Measurements from ENCODE around the gene CR1L.
"Not testable (repeated sequence)": the region's sequence is repeated elsewhere in the genome, so short reads cannot be mapped to it uniquely, and the experiment has no call there.

CR1L gene

GRCh38 chr1:207745285-207745684 lies 100.4 kb downstream of the CR1L start:
- in situ Hi-C loops (cut with MboI; ENCODE audit: low pct_unique_long_range_greater_than_20kb, low sequenced_read_pairs, unreplicated experiment) = no loop called here
- no peak for TF ChIP-seq CTCF (IDR thresholded peaks at IDR 0.05; ENCODE audit: extremely low read depth, insufficient read depth, missing control alignments)
- no peak for DNase-seq (ENCODE audit: low spot score)

GRCh38 chr1:207745839-207746767 lies 101.2 kb downstream of the CR1L start:
- in situ Hi-C loops (cut with MboI; ENCODE audit: low pct_unique_long_range_greater_than_20kb, low sequenced_read_pairs, unreplicated experiment) = no loop called here
- TF ChIP-seq CTCF (IDR thresholded peaks at IDR 0.05; ENCODE audit: extremely low read depth, insufficient read depth, missing control alignments) = no peak
- no peak for DNase-seq (ENCODE audit: low spot score)

- no peak for TF ChIP-seq CTCF (IDR thresholded peaks at IDR 0.05; ENCODE audit: extremely low read depth, insufficient read depth, missing control alignments)
- in situ Hi-C loops (cut with MboI; ENCODE audit: low pct_unique_long_range_greater_than_20kb, low sequenced_read_pairs, unreplicated experiment) = no loop called here
- DNase-seq (ENCODE audit: low spot score) = no peak
Measured at GRCh38 chr1:207747627-207748492, 102.9 kb downstream of the CR1L start.

- DNase-seq (ENCODE audit: low spot score) = no peak
- no peak for TF ChIP-seq CTCF (IDR thresholded peaks at IDR 0.05; ENCODE audit: extremely low read depth, insufficient read depth, missing control alignments)
- in situ Hi-C loops (cut with MboI; ENCODE audit: low pct_unique_long_range_greater_than_20kb, low sequenced_read_pairs, unreplicated experiment) = no loop called here
Measured at GRCh38 chr1:207748737-207749528, 104.0 kb downstream of the CR1L start.

- in situ Hi-C loops (cut with MboI; ENCODE audit: low pct_unique_long_range_greater_than_20kb, low sequenced_read_pairs, unreplicated experiment) = no loop called here
- DNase-seq (ENCODE audit: low spot score) = no peak
- TF ChIP-seq CTCF (IDR thresholded peaks at IDR 0.05; ENCODE audit: extremely low read depth, insufficient read depth, missing control alignments) = no peak
Measured at GRCh38 chr1:207750631-207751305, 105.8 kb downstream of the CR1L start.

- DNase-seq (ENCODE audit: low spot score); in situ Hi-C loops (cut with MboI; ENCODE audit: low pct_unique_long_range_greater_than_20kb, low sequenced_read_pairs, unreplicated experiment): not testable (repeated sequence)
Measured at GRCh38 chr1:207751463-207751789, 106.5 kb downstream of the CR1L start.
